Subcutaneous adipose tissue (tissue), 4 donors: ENCODE measurements around the gene SEZ6L. TPM values are rescaled to one million over a fixed set of nuclear protein-coding genes. Genes with fewer than 3 reads are reported as not detected.

Source experiments
- total RNA-seq, 4 donors: library from RNA; depleted of rRNA; stranded (reverse); fragments of >200 nt; gene quantifications; one replicate each; pipeline ENCODE4 v1.1.0, GENCODE V29; 2016
- TF ChIP-seq, protein P1 (sequence below): fragments of 450-650 bp; IDR thresholded peaks from one replicate; pipeline ENCODE4 v1.5.1; 2016; ENCODE audit warnings: low read depth, mild to moderate bottlenecking, control low read depth, antibody characterized with exemption, moderate library complexity

Gene SEZ6L
- total RNA-seq, 4 donors from 2014 or later, result 0.17 to 0.44 (median 0.26) TPM

DNA sequence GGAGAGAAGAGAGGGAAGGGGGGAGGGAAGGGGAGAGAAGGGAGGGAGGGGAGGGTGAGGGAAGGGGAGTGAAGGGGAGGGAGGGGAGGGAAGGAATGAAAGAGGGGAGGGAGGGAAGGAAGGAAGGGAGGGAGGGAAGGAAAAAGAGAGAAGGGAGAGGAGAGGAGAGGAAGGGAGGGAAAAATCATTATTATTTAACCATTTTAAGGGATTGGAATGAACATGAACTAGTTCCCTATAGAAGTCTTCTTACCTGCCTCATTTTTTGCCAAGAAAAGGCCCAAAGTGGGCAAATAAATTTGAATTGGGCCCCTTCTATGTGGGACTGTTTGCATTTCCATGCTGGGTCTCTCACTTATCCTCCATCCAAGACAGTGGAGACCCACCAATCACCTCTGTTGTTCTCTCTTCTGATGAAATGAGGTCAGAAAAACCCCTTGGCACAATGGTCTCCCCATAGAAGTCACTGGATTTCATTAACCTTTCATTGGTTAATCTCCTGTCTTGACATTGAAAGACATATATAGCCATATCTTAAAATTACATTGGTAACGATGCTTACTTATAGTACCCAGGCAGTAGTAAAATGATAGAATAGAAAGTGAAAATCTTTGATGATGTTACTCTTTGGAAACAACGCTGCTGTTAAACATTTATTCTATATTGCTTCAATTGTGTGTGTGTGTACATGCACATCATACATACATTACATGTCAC lies 179.7 kb downstream of the SEZ6L start:
- TF ChIP-seq, protein P1, sequence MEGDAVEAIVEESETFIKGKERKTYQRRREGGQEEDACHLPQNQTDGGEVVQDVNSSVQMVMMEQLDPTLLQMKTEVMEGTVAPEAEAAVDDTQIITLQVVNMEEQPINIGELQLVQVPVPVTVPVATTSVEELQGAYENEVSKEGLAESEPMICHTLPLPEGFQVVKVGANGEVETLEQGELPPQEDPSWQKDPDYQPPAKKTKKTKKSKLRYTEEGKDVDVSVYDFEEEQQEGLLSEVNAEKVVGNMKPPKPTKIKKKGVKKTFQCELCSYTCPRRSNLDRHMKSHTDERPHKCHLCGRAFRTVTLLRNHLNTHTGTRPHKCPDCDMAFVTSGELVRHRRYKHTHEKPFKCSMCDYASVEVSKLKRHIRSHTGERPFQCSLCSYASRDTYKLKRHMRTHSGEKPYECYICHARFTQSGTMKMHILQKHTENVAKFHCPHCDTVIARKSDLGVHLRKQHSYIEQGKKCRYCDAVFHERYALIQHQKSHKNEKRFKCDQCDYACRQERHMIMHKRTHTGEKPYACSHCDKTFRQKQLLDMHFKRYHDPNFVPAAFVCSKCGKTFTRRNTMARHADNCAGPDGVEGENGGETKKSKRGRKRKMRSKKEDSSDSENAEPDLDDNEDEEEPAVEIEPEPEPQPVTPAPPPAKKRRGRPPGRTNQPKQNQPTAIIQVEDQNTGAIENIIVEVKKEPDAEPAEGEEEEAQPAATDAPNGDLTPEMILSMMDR, result no peak

GRCh38 chr22:26354707-26355106 lies 185.4 kb downstream of the SEZ6L start:
- TF ChIP-seq, protein P1, result no peak

- TF ChIP-seq, protein P1, result no peak
Observed at GRCh38 chr22:26357281-26357680, 188.0 kb downstream of the SEZ6L start.

DNA sequence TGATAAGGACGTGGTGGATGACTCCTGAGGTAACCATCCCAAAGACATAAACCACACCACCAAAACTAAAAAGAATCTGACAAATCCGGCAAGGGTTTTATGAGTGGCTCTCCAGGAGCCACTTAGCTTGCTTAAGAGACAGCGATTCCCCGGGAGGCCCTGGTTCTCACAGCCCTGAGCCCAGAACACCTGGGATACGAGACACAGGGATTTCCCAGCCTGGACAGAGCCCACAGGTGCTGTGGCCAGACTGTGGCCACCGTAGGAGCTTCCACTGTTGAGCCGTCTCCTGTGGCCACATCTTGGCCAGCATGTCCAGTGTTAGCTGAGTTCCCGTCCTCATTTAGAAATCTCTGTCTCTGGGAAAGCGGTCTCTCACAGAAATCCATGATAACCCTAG lies 188.6 kb downstream of the SEZ6L start:
- TF ChIP-seq, protein P1, result no peak

DNA sequence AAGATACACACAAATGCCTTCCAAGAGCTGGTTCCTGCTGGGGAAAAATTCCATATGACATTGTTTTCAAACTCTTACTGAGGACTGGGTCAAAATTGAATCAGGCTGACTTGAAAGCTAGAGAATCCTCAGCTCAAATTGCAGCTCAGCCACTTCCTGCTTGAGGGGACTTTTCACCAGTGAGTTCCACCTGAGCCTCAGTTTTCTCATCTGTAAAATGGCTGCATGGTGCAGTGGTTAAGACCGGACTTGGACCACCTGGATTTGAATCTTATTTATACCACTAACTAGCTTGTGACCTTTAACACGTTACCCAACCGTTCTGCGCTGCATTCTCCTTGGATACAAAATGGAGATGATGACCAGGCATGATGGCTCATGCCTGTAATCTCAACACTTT lies 189.9 kb downstream of the SEZ6L start:
- TF ChIP-seq, protein P1, result no peak

DNA sequence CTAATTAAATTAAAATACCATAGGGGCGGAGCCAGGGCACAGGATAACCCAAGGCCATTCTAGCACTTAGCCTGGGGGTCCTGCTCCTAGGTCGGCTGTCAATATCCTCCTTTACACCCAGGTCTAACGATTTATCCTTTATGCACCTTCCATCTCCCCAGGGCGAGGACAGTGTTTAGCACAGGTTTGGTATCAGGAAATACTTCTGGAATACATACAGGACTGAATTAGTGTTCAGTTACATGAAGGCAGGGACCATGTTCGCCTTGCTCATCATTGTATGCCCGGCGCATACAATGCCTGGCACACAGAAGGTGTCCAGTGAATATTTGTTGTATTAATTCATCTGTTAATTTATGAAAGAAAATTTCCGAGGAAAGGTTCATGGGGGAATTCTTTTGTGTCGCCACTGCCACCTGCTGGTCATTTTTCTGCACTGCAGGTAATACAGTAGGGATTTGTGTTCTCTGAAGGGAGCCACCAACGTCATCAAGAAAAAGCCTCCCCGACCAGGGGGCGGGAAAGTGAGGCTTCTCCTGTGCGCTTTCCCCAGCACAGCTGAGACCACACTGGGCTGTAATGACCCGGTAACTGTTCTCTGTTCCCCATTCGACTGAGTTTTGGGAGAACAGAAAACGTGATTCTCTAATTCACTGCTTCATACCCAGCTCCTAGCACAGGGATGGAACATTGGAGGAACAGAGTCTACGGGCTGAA lies 191.1 kb downstream of the SEZ6L start:
- TF ChIP-seq, protein P1, result no peak

GRCh38 chr22:26362471-26362870 lies 193.2 kb downstream of the SEZ6L start:
- TF ChIP-seq, protein P1, result no peak
